Astrocyte of the spinal cord (primary cell): ENCODE data around the gene CHID1.

Experiments
- DNase-seq: peaks from one replicate; pipeline ENCODE4 v3.0.0; 2011; ENCODE audit warnings: low read depth, low spot score
- H3K4me3 ChIP-seq: 2 replicates; pipeline ENCODE4 v1.5.1; 2011; ENCODE audit warnings: low read depth, mild to moderate bottlenecking, low read length, moderate library complexity
- in situ Hi-C: cut with HindIII; loops from 2 replicates; pipeline ENCODE4 v1.10.0; 2017; ENCODE audit warnings: low sequenced_read_pairs
- TF ChIP-seq, protein P1 (sequence below): IDR thresholded peaks from 2 replicates; pipeline ENCODE4 v1.5.1; 2012; ENCODE audit warnings: low read depth, mild to moderate bottlenecking, low read length, inconsistent platforms

The CHID1 gene

DNA sequence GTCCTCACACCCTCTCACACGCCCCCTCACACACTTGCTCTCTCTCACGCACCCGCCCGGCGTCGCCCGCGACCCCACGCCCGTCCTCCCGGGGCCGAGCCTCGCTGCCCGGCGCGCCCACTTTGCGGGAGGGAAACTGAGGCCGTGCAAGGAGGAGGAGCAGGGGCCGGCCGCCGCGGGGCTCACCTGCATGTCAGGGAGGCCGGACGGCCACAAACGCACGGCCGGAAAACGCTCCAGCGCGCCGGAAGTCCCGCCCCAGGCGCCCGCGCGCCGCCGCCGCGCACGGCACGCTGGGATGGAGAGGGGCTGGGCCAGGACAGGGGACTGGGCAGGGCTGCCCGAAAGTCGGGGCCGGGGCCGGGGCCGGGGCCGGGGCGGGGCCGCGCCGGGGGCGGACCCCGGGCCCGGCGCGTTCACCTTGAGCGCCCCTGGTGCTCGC, at the start of gene CHID1:
TSS of gene CHID1 (minus strand) at position 222 of the 442 bp plus-strand sequence. CDS start 5,994 bp downstream, outside the sequence.
- DNase-seq: peak; percentile 76
- in situ Hi-C loops: no loop called here
- H3K4me3 ChIP-seq: peak within 1 kb of the TSS; percentile 66
- TF ChIP-seq, protein P1, sequence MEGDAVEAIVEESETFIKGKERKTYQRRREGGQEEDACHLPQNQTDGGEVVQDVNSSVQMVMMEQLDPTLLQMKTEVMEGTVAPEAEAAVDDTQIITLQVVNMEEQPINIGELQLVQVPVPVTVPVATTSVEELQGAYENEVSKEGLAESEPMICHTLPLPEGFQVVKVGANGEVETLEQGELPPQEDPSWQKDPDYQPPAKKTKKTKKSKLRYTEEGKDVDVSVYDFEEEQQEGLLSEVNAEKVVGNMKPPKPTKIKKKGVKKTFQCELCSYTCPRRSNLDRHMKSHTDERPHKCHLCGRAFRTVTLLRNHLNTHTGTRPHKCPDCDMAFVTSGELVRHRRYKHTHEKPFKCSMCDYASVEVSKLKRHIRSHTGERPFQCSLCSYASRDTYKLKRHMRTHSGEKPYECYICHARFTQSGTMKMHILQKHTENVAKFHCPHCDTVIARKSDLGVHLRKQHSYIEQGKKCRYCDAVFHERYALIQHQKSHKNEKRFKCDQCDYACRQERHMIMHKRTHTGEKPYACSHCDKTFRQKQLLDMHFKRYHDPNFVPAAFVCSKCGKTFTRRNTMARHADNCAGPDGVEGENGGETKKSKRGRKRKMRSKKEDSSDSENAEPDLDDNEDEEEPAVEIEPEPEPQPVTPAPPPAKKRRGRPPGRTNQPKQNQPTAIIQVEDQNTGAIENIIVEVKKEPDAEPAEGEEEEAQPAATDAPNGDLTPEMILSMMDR: no peak

DNA sequence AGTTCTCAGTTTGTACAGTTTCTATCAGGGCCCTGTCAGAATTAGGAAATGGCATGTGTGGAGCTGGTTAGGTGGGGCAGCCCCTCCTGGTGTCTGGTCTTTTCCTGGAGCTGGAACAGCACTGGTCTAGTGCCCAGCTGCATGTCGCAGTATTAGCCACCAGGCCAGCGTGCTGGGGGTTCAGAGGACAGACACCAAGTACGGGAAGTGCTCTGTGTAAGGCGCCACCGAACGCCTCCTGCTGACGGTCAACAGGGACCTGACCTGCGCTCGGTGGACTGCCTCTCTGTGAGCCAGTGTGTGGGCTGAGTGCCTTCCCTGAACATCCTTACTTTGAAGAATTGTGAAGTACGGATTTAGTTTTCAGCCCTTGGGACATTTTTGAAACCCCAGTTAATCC, 49.0 kb upstream of the CHID1 start:
- DNase-seq: no peak
- in situ Hi-C loops: no loop called here
- H3K4me3 ChIP-seq: no peak overlapping the region
- TF ChIP-seq, protein P1: no peak

DNA sequence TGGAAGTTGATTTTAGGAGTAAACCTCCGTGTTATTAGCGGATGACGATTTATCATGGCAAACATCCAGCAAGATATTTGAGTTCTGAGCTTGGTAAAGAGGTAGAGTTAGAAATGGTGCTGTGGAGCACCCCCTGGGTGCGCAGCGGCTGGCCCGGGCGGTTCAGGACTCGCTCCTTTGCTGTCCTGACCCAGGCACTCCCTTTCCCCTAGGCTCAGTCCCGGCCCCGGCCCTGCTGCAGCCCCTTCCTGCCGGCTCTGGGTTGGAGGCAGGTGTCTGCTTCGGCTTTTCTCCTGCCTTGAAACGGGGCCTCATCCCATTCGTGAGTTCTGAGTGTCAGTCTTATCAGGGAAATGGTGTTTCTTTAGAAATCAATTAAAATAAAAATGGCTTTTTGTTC, 48.4 kb upstream of the CHID1 start:
- TF ChIP-seq, protein P1: no peak
- no peak overlapping the region for H3K4me3 ChIP-seq
- no peak for DNase-seq
- in situ Hi-C loops: no loop called here

DNA sequence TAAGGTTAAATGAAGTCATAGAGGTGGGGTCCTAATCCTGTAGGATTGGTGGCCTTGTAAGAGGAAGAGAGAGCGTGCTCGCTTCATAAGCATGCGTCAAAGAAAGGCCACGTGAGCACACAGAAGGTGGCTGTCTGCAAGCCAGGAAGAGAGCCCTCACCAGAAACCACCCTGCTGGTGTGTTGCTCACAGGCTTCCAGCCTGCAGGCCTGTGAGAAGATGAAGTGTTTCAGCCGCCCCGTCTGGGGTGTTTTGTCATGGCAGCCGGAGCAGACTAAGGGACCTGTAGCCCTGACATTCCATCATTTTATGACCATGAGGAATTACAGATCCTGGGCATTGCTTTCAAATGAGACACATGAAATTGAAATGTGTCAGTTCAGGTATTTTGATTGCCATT, 47.5 kb upstream of the CHID1 start:
- in situ Hi-C loops: no loop called here
- no peak for DNase-seq

DNA sequence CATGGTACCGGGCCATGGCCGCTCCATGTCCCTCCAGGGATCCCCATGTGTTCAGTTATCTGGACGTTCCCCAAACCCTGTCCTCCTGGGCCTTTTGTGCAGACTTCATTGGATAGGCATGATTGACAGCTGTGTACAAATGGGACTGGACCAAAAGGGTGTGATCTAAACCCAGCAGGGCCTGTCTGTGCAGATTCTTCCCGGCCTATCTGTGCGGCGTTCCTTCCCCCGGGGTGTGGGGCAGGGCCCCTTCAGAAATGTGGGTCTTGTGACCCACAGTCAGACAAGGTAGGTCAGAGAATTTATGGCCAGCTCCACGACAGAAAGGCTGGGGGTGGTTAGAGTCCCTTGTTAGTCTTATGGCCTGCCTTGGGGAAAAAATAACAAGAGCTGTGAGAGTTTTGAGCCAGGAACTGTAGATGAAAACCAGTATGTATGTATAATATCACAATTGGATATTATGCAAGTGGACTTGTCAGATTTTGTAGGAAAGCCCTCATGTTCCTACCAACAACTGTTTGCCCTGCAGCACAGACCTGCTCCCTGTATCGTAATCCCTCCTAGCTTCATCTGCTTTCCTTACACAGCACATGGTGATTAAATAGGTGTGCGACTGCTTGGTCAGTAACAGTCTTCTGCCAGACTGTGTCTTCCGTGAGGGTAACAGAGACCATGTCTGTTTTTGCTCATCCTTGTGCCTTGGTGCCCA, 46.8 kb upstream of the CHID1 start:
- no peak for DNase-seq
- in situ Hi-C loops: no loop called here

More for the DNA sequence above, 47.5 kb upstream of the CHID1 start:
- TF ChIP-seq, protein P1: no peak
- H3K4me3 ChIP-seq: no peak overlapping the region

DNA sequence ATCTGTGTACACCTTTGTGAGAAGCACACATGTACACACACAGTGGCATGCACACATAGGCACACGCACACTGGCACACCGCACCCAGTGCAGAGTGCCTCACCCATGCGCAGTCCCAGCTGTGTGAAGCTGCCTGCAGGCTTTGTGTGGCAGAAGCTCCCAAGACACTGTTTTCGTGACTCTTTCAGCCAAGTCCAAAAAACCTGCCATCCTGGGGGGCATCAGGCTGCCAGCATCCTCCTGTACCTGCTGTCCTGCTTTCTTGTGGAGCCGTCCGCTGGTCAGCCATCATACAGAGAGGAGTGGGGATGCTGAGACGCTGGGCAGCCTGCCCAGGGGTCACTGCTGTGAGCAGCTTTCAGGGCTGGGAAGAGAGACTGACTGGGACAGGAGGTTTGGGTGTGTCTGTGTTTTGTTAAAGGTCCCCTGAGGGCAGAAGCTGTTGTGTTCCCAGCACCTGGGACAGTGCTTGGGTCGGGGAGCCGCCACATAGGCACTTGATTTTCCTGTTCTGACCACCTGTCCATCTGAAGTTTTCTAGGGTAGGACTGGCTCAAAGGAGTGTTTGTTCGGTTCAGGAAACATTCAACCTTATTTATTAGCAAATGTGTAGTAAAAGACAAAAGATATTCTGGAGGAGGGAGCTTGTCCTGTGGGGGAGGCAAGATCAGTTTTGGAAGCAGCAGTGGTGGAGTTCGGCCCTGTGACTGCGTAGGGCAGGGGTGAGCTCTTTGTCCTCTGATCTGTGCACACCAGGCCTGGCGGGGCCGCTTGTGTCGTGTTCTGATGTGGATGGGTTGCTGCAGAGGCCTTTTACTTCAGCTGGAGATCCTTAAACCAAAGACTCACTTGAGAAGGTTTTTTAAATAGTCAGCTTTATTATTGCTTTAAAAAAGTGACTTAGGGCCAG, 44.8 kb upstream of the CHID1 start:
- TF ChIP-seq, protein P1: no peak
- no peak overlapping the region for H3K4me3 ChIP-seq
- DNase-seq: no peak
- in situ Hi-C loops: no loop called here

More for the DNA sequence above, 46.8 kb upstream of the CHID1 start:
- TF ChIP-seq, protein P1: no peak
- no peak overlapping the region for H3K4me3 ChIP-seq
